SK-N-SH (cell line): ENCODE measurements around the gene PLOD2.

Experiments used
- EZH2phosphoT487 ChIP-seq: fragments of 200-600 bp; sonication (generic); IDR thresholded peaks from 2 replicates; pipeline ENCODE4 v1.6.1; 2017; ENCODE audit warnings: low read depth, mixed run types, mild to moderate bottlenecking, antibody characterized with exemption, moderate library complexity, borderline replicate concordance
- MAX ChIP-seq: IDR thresholded peaks from 2 replicates; pipeline ENCODE4 v1.4.0; 2012; ENCODE audit warnings: low read depth
- NFIC ChIP-seq: IDR thresholded peaks from 2 replicates; pipeline ENCODE4 v1.4.0; 2012; ENCODE audit warnings: borderline replicate concordance
- RAD21 ChIP-seq: IDR thresholded peaks from 2 replicates; pipeline ENCODE4 v1.6.1; 2012; ENCODE audit warnings: mild to moderate bottlenecking, low read length
- YY1 ChIP-seq: IDR thresholded peaks from 2 replicates; pipeline ENCODE4 v1.4.0; 2012; ENCODE audit warnings: low read depth, mild to moderate bottlenecking
- TF ChIP-seq, protein P1 (sequence below): fragments of 200-600 bp; sonication (generic); IDR thresholded peaks from 2 replicates; pipeline ENCODE4 v1.6.1; 2017; ENCODE audit warnings: antibody characterized with exemption, mild to moderate bottlenecking, moderate library complexity

DNA sequence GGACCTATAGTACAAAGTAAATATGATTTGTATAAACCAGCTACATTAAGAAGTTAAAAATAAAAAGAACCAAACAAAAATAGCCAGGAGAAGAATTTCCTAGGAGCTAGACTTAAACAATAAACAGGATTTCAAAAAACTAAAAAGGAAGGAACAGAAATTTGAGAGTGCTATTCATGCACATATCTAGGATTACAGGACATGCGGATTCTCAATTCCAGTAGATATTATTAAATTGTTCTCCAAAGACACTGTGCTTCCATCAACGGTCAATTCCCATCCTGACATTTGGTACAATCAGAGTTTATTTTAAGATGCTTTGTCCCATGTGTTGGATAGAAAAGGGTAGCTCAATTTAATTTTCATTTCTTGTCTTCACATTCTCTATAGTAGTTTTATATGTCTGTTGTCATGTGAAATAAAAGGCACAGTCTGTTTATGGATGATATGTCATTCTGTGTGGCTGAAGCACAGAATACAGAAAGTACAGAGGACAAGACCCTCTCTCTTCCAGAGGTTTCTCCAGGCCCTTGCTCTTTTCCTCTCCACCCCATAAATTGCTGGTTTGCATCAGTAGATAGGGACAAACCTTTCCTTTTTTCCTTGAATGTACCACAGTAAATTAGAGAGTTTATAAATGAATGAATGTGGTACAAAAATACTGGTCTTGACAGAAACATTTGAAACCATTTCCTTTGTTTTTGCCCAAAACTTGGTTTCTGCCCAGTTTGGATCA is 3.5 kb downstream of the PLOD2 start:
- TF ChIP-seq NFIC (no peak), YY1 (no peak), MAX (no peak), EZH2phosphoT487 (no peak), RAD21 (no peak)
- TF ChIP-seq, protein P1, sequence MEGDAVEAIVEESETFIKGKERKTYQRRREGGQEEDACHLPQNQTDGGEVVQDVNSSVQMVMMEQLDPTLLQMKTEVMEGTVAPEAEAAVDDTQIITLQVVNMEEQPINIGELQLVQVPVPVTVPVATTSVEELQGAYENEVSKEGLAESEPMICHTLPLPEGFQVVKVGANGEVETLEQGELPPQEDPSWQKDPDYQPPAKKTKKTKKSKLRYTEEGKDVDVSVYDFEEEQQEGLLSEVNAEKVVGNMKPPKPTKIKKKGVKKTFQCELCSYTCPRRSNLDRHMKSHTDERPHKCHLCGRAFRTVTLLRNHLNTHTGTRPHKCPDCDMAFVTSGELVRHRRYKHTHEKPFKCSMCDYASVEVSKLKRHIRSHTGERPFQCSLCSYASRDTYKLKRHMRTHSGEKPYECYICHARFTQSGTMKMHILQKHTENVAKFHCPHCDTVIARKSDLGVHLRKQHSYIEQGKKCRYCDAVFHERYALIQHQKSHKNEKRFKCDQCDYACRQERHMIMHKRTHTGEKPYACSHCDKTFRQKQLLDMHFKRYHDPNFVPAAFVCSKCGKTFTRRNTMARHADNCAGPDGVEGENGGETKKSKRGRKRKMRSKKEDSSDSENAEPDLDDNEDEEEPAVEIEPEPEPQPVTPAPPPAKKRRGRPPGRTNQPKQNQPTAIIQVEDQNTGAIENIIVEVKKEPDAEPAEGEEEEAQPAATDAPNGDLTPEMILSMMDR: no peak
